HG03095 (cell line): ENCODE data around the gene ISX.
"Not testable (repeated sequence)": the region's sequence is repeated elsewhere in the genome, so short reads cannot be mapped to it uniquely, and the experiment has no call there.

ENCODE experiments used
- ATAC-seq: cut with Tn5 transposase; IDR thresholded peaks from one replicate; pipeline ENCODE4 v1.9.1; 2021; ENCODE audit warnings: moderate library complexity; ENCODE audit not compliant: unreplicated experiment

ISX gene

GRCh38 chr22:35065796-35066218, at the start of gene ISX:
Gene ISX, plus strand, starts transcription at chr22:35066158. Its CDS starts 930 bp downstream, at chr22:35067088.
- ATAC-seq, result no peak

- no peak for ATAC-seq
Observed at GRCh38 chr22:35016909-35017308, 49.0 kb upstream of the ISX start.

- no peak for ATAC-seq
Observed at GRCh38 chr22:35018995-35019394, 47.0 kb upstream of the ISX start.

- ATAC-seq, result no peak
Observed at GRCh38 chr22:35020517-35020916, 45.4 kb upstream of the ISX start.

- ATAC-seq, result no peak
Observed at GRCh38 chr22:35021161-35021560, 44.8 kb upstream of the ISX start.

GRCh38 chr22:35022291-35022690, 43.7 kb upstream of the ISX start:
- ATAC-seq, result no peak

- no peak for ATAC-seq
Observed at GRCh38 chr22:35023692-35024363, 42.1 kb upstream of the ISX start.

GRCh38 chr22:35024364-35024692, 41.6 kb upstream of the ISX start:
- no peak for ATAC-seq

GRCh38 chr22:35030112-35030511, 35.8 kb upstream of the ISX start:
- not testable (repeated sequence) for ATAC-seq

GRCh38 chr22:35032571-35032970, 33.4 kb upstream of the ISX start:
- no peak for ATAC-seq

- no peak for ATAC-seq
Observed at GRCh38 chr22:35033635-35034296, 32.2 kb upstream of the ISX start.

GRCh38 chr22:35034963-35035362, 31.0 kb upstream of the ISX start:
- ATAC-seq, result no peak

GRCh38 chr22:35037089-35037488, 28.9 kb upstream of the ISX start:
- no peak for ATAC-seq

- ATAC-seq, result no peak
Observed at GRCh38 chr22:35039625-35040024, 26.3 kb upstream of the ISX start.

- no peak for ATAC-seq
Observed at GRCh38 chr22:35043252-35043933, 22.6 kb upstream of the ISX start.

GRCh38 chr22:35043934-35044319, 22.0 kb upstream of the ISX start:
- ATAC-seq, result no peak

GRCh38 chr22:35044607-35045390, 21.2 kb upstream of the ISX start:
- ATAC-seq, result no peak

- no peak for ATAC-seq
Observed at GRCh38 chr22:35045451-35045850, 20.5 kb upstream of the ISX start.

- ATAC-seq, result no peak
Observed at GRCh38 chr22:35046744-35047462, 19.1 kb upstream of the ISX start.

GRCh38 chr22:35050038-35050437, 15.9 kb upstream of the ISX start:
- ATAC-seq, result not testable (repeated sequence)

- ATAC-seq, result no peak
Observed at GRCh38 chr22:35051013-35051535, 14.9 kb upstream of the ISX start.
